Memory B cell (primary cell): Measurements from ENCODE around the gene SKP1.
"Not testable (repeated sequence)": the region's sequence is repeated elsewhere in the genome, so short reads cannot be mapped to it uniquely, and the experiment has no call there.

Experiments
- ATAC-seq: fragments of 150-1000 bp; cut with Tn5 transposase; 2 replicates; pipeline ENCODE4 v1.10.0; 2021; ENCODE audit warnings: low read depth, mild to moderate bottlenecking, moderate library complexity
- DNase-seq, 2 donors: peaks; one replicate each; pipeline ENCODE4 v3.0.0; 2022; ENCODE audit warnings: low spot score in 2 of 2
- H3K27ac Mint-ChIP-seq: one replicate; pipeline ENCODE4 v1.8.0; 2022; ENCODE audit warnings: mild to moderate bottlenecking, moderate library complexity, mixed read lengths
- H3K27me3 Mint-ChIP-seq: one replicate; pipeline ENCODE4 v1.8.0; 2022; ENCODE audit warnings: mixed read lengths
- H3K36me3 Mint-ChIP-seq: one replicate; pipeline ENCODE4 v1.8.0; 2022; ENCODE audit warnings: mild to moderate bottlenecking, mixed read lengths
- H3K4me1 Mint-ChIP-seq: one replicate; pipeline ENCODE4 v1.8.0; 2022; ENCODE audit warnings: mixed read lengths
- H3K4me3 Mint-ChIP-seq: one replicate; pipeline ENCODE4 v1.8.0; 2022; ENCODE audit warnings: mild to moderate bottlenecking, moderate library complexity, mixed read lengths
- H3K9me3 Mint-ChIP-seq: one replicate; pipeline ENCODE4 v1.8.0; 2022; ENCODE audit warnings: mixed read lengths

SKP1 gene

GRCh38 chr5:134153241-134153640 is 23.5 kb downstream of the SKP1 start:
- no peaks in the 10 kb centered on the region for H3K9me3 Mint-ChIP-seq
- H3K27ac Mint-ChIP-seq, result no peak overlapping the region
- H3K36me3 Mint-ChIP-seq, result peaks cover 36% of the 10 kb centered on the region
- no peak for DNase-seq
- ATAC-seq, result no peak
- H3K4me1 Mint-ChIP-seq, result peaks cover 10% of the 10 kb centered on the region
- no peak overlapping the region for H3K4me3 Mint-ChIP-seq
- H3K27me3 Mint-ChIP-seq, result no peaks in the 10 kb centered on the region

- ATAC-seq, H3K4me1 Mint-ChIP-seq, H3K4me3 Mint-ChIP-seq, DNase-seq, H3K27me3 Mint-ChIP-seq, H3K9me3 Mint-ChIP-seq: not testable (repeated sequence)
- Mint-ChIP-seq H3K27ac (peak overlapping the region; percentile 70), H3K36me3 (peaks cover 32% of the 10 kb centered on the region)
These were observed 24.4 kb downstream of the SKP1 start for GRCh38 chr5:134152173-134152832.

- Mint-ChIP-seq H3K36me3 (peaks cover 33% of the 10 kb centered on the region), H3K27ac (peak overlapping the region; percentile 70), H3K27me3 (no peaks in the 10 kb centered on the region), H3K9me3 (no peaks in the 10 kb centered on the region), H3K4me3 (no peak overlapping the region), H3K4me1 (peaks cover 10% of the 10 kb centered on the region)
- ATAC-seq (no peak), DNase-seq (no peak)
These were observed 25.0 kb downstream of the SKP1 start for GRCh38 chr5:134151723-134152122.

- H3K27ac Mint-ChIP-seq, result peak overlapping the region; percentile 64
- no peaks in the 10 kb centered on the region for H3K27me3 Mint-ChIP-seq
- H3K36me3 Mint-ChIP-seq, result peaks cover 22% of the 10 kb centered on the region
- no peak for DNase-seq
- H3K9me3 Mint-ChIP-seq, result no peaks in the 10 kb centered on the region
- peaks cover 12% of the 10 kb centered on the region for H3K4me1 Mint-ChIP-seq
- H3K4me3 Mint-ChIP-seq, result no peak overlapping the region
- no peak for ATAC-seq
These were observed 27.0 kb downstream of the SKP1 start for GRCh38 chr5:134149571-134150303.

GRCh38 chr5:134148986-134149539 is 27.7 kb downstream of the SKP1 start:
- H3K4me1 Mint-ChIP-seq, result peaks cover 14% of the 10 kb centered on the region

GRCh38 chr5:134148316-134148715 is 28.4 kb downstream of the SKP1 start:
- no peaks in the 10 kb centered on the region for H3K9me3 Mint-ChIP-seq
- ATAC-seq (no peak), DNase-seq (no peak)
- peaks cover 14% of the 10 kb centered on the region for H3K4me1 Mint-ChIP-seq
- no peak overlapping the region for H3K4me3 Mint-ChIP-seq
- no peaks in the 10 kb centered on the region for H3K27me3 Mint-ChIP-seq
- peaks cover 22% of the 10 kb centered on the region for H3K36me3 Mint-ChIP-seq
- no peak overlapping the region for H3K27ac Mint-ChIP-seq

More at GRCh38 chr5:134148986-134149539, 27.7 kb downstream of the SKP1 start:
- Mint-ChIP-seq H3K4me3 (no peak overlapping the region), H3K27ac (no peak overlapping the region), H3K27me3 (no peaks in the 10 kb centered on the region), H3K36me3 (peaks cover 22% of the 10 kb centered on the region), H3K9me3 (no peaks in the 10 kb centered on the region)
- DNase-seq, result no peak
- ATAC-seq, result no peak

- Mint-ChIP-seq H3K9me3 (no peaks in the 10 kb centered on the region), H3K36me3 (peaks cover 15% of the 10 kb centered on the region), H3K4me3 (no peak overlapping the region), H3K4me1 (peaks cover 12% of the 10 kb centered on the region), H3K27me3 (no peaks in the 10 kb centered on the region), H3K27ac (peak overlapping the region; percentile 73)
- DNase-seq, result no peak
- ATAC-seq, result no peak
These were observed 29.9 kb downstream of the SKP1 start for GRCh38 chr5:134146651-134147518.

- Mint-ChIP-seq H3K27me3 (no peaks in the 10 kb centered on the region), H3K4me1 (peaks cover 12% of the 10 kb centered on the region), H3K9me3 (no peaks in the 10 kb centered on the region), H3K27ac (peak overlapping the region; percentile 60), H3K4me3 (no peak overlapping the region), H3K36me3 (peaks cover 15% of the 10 kb centered on the region)
- peak; percentile 86 to 89 for DNase-seq
- ATAC-seq, result peak; percentile 84
These were observed 30.8 kb downstream of the SKP1 start for GRCh38 chr5:134145779-134146581.

GRCh38 chr5:134145041-134145757 is 31.6 kb downstream of the SKP1 start:
- Mint-ChIP-seq H3K4me3 (no peak overlapping the region), H3K9me3 (no peaks in the 10 kb centered on the region), H3K27ac (peak overlapping the region; percentile 60), H3K27me3 (no peaks in the 10 kb centered on the region), H3K36me3 (peaks cover 15% of the 10 kb centered on the region), H3K4me1 (peaks cover 19% of the 10 kb centered on the region)
- ATAC-seq (no peak), DNase-seq (no peak)

GRCh38 chr5:134143944-134144941 is 32.5 kb downstream of the SKP1 start:
- H3K27ac Mint-ChIP-seq, result peak overlapping the region; percentile 5
- ATAC-seq, result no peak
- no peaks in the 10 kb centered on the region for H3K27me3 Mint-ChIP-seq
- H3K36me3 Mint-ChIP-seq, result peaks cover 11% of the 10 kb centered on the region
- no peak overlapping the region for H3K4me3 Mint-ChIP-seq
- no peak for DNase-seq
- H3K9me3 Mint-ChIP-seq, result no peaks in the 10 kb centered on the region
- H3K4me1 Mint-ChIP-seq, result peaks cover 19% of the 10 kb centered on the region

- H3K4me1 Mint-ChIP-seq, result peaks cover 26% of the 10 kb centered on the region
- H3K4me3 Mint-ChIP-seq, result no peak overlapping the region
- no peak for ATAC-seq
- no peaks in the 10 kb centered on the region for H3K27me3 Mint-ChIP-seq
- peak overlapping the region; percentile 5 for H3K27ac Mint-ChIP-seq
- DNase-seq, result no peak
- H3K36me3 Mint-ChIP-seq, result peaks cover 11% of the 10 kb centered on the region
- H3K9me3 Mint-ChIP-seq, result no peaks in the 10 kb centered on the region
These were observed 33.3 kb downstream of the SKP1 start for GRCh38 chr5:134143431-134143830.

GRCh38 chr5:134142806-134143205 is 33.9 kb downstream of the SKP1 start:
- no peak overlapping the region for H3K4me3 Mint-ChIP-seq
- no peak overlapping the region for H3K27ac Mint-ChIP-seq
- peaks cover 11% of the 10 kb centered on the region for H3K36me3 Mint-ChIP-seq
- no peaks in the 10 kb centered on the region for H3K9me3 Mint-ChIP-seq
- H3K27me3 Mint-ChIP-seq, result no peaks in the 10 kb centered on the region
- DNase-seq, result no peak
- ATAC-seq, result no peak
- H3K4me1 Mint-ChIP-seq, result peaks cover 29% of the 10 kb centered on the region
